Ammon's horn (tissue), 1 donor: ENCODE measurements around the gene CASP1.
"Not testable (repeated sequence)": the region's sequence is repeated elsewhere in the genome, so short reads cannot be mapped to it uniquely, and the experiment has no call there.

Experiments used
- DNase-seq: peaks from one replicate; pipeline ENCODE4 v3.0.0-alpha.2; 2016; ENCODE audit warnings: low spot score

Gene CASP1

DNA sequence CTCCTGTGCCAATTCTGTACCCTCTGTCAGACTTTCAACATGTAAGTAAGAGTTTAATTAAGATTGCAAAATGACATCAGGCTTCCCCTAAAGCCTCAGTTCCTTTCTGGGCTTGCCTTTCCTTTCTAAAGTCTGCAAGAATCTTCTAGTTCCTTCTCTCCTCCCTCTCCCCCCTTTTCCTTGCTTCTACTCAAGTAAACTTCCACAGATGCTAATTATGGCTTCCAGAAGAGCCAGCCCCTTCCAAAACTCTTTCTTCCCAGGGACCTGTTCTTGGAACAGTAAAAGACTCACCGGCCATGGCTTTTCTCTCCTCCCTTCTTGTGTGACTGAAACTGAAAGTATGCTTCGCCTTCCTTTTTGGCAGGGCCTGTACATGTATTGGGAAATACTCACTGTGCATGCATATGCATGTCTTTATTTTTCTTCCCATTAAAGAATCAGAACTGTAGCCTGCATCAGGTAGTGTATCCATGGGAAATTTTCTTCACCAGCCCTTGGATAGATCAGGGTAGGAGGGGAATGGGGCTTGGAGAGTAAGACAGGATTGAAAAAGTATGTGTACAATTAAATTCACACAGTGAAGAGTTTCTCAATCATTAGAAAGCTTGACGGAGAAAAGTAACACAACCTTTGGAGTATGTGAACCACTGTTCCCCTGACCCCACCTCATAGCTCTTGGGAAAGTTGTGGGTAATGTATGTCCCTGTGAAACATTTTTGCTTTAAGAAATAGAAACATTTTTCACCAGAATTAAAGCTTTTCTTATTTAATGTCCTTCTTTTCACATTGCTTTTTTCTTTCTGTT lies at the start of gene CASP1:
Gene CASP1, minus strand, starts transcription at position 332 of the 808 bp plus-strand sequence. Its CDS starts 31 bp downstream, at position 301.
- peak; percentile 35 for DNase-seq

- DNase-seq, result no peak
Measured at GRCh38 chr11:105081412-105082150, 46.6 kb upstream of the CASP1 start.

DNA sequence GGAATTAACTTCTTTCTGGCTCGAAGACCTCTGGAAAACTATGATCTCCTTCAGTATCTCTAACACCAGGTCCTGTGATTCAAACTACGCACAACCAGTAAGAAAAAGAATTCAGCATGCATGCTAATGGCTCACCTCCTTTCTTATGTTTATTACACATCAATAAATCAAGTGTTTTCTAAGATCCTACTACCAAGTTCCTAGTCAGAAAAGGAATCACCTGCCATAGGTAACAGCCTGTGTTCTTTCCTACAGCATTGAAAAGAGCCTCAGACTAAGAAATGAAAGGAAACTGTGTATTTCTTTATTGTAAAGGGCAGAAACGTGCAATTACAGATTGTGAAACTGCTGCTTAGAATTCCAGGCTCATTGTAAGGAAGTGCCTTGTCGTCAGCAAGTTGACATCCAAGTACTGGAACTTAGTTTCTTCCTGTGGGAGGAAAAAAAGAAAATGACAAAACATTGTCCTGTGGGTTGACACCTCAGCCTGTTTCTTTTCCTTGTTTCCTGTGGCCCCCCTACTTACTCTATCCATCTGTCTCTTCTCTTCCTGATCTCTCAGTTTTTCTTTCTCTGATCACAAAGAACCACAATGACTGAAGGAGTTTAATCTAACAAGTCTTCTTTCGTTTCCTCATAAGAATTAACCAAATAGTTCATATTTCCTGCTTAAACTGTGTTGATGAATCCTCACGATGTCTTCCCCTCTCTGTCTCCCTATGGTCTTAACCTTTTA lies 45.4 kb upstream of the CASP1 start:
- not testable (repeated sequence) for DNase-seq

DNA sequence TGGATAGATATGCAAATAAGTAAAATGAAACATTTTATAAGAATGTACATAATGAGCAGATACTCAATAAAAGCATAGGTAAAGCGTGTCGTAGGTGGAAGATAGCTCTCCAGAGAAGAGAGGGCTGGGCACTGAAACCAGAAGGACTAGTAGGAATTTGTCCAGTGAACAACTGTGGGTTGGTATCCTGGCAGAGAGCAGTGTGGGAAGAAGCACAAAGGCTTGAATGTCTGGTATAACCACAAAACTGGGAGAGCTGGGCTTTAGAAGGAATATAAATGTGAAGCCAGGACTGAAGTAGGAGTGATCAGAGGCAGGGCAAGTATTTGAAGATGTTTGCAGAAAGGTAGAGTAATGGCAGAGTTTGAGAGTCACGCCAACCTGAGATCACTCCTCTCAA lies 43.3 kb upstream of the CASP1 start:
- no peak for DNase-seq

DNA sequence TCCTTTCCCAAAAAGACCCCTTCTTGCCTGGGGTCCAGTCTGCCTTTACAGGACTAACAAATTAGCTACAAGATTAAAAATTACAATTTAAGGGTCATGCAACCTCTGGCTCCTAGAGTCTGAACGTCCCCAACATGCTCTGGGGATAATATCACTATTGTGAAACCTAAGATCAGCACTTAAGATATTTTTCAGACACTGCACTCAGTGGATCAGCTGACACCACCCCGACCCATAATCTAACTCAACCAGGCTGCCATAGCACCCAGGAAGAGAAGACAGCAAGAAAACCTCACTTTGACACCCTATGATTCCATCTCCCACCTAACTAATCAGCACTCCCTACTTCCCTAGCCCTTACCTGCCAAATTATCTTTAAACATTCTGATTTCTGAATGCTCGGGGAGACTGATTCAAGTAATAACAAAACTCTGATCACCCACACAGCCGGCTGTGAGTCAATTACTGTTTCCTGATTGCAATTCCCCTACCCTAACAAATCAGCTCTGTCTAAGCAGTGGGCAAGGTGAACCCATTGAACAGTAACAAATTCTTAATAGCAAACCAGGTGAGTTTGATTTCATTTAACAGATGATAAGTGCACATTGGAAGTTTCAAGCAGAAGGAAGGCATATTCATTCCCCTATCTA lies 42.3 kb upstream of the CASP1 start:
- not testable (repeated sequence) for DNase-seq

- DNase-seq, result no peak
Measured at GRCh38 chr11:105074166-105074530, 39.2 kb upstream of the CASP1 start.

- no peak for DNase-seq
Measured at GRCh38 chr11:105073456-105074165, 38.7 kb upstream of the CASP1 start.

- DNase-seq, result not testable (repeated sequence)
Measured at GRCh38 chr11:105072080-105072479, 37.1 kb upstream of the CASP1 start.

- no peak for DNase-seq
Measured at GRCh38 chr11:105071089-105071732, 36.3 kb upstream of the CASP1 start.

- no peak for DNase-seq
Measured at GRCh38 chr11:105070306-105070705, 35.4 kb upstream of the CASP1 start.

DNA sequence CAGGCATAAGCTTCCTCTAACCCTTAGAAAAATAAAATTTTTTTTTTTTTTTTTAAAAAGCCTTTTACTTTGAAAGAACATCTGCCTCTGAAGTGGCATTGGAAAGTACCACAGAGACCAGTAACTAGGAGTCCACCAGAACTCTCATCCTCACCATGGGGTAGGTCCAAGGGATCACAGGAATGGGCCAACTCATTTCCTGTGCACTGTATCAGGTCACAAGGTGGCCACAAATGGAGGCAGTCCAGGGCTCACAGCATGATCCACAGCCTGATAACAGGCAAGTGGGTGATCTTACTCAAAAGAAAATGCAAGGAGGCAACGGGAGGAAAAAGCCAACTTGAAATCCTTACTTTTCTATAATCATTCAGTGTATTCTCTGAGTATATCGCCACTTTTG lies 34.8 kb upstream of the CASP1 start:
- DNase-seq, result not testable (repeated sequence)

DNA sequence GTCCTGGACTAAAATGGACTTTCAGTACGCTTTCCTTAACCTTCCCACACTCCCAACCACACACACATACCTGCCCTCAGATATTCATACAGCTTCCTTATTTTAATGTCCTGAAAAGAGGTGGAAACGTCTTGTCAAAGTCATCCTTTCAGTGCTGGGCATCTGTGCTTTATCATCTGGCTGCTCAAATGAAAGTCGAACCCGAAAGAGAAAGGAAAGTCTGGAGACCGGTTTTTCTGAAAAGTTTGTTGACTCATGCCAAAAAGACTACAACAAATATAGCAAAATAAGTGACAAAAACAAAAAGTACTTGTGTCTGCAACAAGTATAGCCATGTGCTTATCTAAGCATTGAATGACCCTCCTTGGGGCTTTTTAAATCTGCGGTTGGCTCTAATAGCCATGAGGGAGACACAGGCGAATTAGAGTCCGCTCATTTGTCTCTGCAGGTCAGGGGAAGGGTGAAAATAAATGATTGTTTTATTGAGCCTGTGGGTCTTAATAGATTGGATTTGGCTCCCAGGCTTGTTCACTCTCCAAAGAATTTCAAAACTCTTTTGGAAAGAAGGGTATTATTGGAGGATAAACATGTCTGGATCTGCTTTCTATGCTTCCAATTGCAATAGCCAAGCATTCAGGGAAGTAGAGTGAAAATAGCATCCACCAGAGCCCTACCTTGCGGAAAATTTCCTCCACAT lies 28.4 kb upstream of the CASP1 start:
- not testable (repeated sequence) for DNase-seq

GRCh38 chr11:105057432-105057831 lies 22.5 kb upstream of the CASP1 start:
- no peak for DNase-seq

GRCh38 chr11:105056446-105056845 lies 21.5 kb upstream of the CASP1 start:
- no peak for DNase-seq

DNA sequence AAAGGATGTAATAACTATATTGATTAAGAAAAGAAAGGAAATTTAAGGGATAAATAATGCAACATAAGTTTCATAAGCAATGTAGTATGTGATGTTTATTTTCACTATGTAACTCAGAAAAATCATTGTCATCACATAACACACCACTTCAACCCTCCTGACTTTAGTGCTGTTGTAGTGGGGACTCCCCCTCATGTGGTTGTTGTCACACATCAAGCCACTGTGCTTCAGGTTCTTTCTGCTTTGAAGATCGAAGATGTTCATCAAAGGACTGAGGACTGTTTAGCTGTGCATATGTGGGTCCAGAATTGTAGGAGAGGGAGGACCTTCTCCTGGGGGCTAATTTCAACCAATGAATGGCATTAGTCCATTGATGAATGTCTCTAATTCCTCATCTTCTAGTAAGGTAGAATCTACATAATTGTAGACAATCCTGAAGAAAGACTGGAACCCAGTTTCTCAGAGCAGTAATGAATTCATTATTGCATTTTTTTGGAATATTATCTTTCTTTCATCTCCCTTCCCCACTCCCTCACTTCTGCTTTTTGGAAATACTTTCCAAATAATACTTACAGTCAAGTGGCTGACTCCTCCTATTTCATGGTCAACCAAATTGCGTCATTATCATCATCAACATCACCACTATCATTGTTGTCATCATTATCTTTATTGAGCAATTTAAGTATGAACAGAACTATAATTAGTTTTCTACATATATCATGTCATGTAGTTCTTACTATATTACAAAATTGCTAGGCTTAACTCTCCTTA lies 20.0 kb upstream of the CASP1 start:
- DNase-seq, result no peak

- no peak for DNase-seq
Measured at GRCh38 chr11:105052487-105052886, 17.5 kb upstream of the CASP1 start.

DNA sequence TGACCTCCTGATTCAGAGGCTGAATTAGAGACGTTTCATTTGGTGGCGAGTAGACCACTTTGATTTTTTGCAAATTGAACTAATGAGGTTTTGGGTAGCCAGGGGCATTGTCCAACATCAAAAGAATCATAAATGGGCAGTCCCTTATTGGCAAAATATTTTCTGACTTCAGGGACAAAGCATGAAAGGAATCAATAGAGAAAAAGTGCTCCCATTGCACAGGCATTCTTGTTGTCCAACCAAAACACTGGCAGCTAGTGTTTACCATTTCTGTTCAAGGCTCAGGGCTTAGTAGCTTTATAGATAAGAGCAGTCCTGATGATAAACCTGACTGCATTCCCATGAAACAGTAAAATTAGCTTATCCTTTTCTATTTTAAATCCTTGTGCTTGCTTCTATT lies 16.6 kb upstream of the CASP1 start:
- no peak for DNase-seq

DNA sequence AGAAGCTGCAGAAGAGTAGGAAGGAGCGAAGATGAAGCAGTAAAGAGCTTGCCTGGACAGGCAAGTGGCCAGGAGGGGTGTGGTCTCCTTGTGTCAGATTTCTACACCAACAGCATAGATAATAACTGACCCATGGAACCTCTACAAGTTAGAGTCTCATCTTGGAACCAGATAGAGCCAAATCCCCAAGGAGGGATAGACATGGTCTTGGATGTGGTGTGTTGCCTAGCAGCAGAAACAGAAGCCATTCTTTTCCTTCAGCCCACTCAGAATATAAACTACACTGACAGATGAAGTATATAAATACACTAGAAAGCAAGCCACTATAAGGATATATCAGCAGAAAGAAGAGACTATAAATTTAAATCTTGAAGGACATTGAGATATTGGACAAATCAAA lies 14.5 kb upstream of the CASP1 start:
- DNase-seq, result no peak

GRCh38 chr11:105046898-105047579 lies 12.1 kb upstream of the CASP1 start:
- no peak for DNase-seq
